Bronchial epithelial cell (primary cell): Measurements from ENCODE around the gene RIC3. TPM values are rescaled to one million over a fixed set of nuclear protein-coding genes. Genes with fewer than 3 reads are reported as not detected.
A peak's percentile ranks its signal among the peaks of the same experiment; 100 is the strongest.

Experiments used
- DNase-seq: peaks from one replicate; pipeline ENCODE4 v3.0.0-alpha.2; 2010; ENCODE audit warnings: low read depth
- FAIRE-seq: peaks from 2 replicates; lab custom pipeline; 2011; peaks lifted over from hg19 to GRCh38; lab: Jason Lieb, UNC
- H3K27me3 ChIP-seq: 2 replicates; pipeline ENCODE4 v1.5.1; 2011; ENCODE audit warnings: low read length; ENCODE audit not compliant: control insufficient read depth, insufficient read depth
- H3K36me3 ChIP-seq: 2 replicates; pipeline ENCODE4 v1.5.1; 2011; ENCODE audit warnings: low read length; ENCODE audit not compliant: control insufficient read depth, insufficient read depth
- H3K4me3 ChIP-seq: 2 replicates; pipeline ENCODE4 v1.5.1; 2011; ENCODE audit warnings: mild to moderate bottlenecking, low read depth, low read length, control low read depth
- CTCF ChIP-seq: IDR thresholded peaks from 2 replicates; pipeline ENCODE4 v1.5.1; 2011; ENCODE audit warnings: mild to moderate bottlenecking, moderate library complexity, low read length, control low read depth, inconsistent platforms; ENCODE audit not compliant: insufficient read depth, severe bottlenecking
- total RNA-seq: library from RNA; depleted of rRNA; stranded (reverse); fragments of >200 nt; gene quantifications from 2 replicates; pipeline ENCODE4 v1.2.1, GENCODE V29; 2014

Gene RIC3
- total RNA-seq, 1 donor from 2014 or later, result 0.26 TPM

- FAIRE-seq, result no peak
- Histone ChIP-seq H3K27me3 (no peaks in the 10 kb centered on the region), H3K4me3 (no peak overlapping the region), H3K36me3 (no peaks in the 10 kb centered on the region)
- no peak for TF ChIP-seq CTCF
- DNase-seq, result no peak
Measured at GRCh38 chr11:8097468-8097867, 71.4 kb downstream of the RIC3 start.

GRCh38 chr11:8097062-8097461 lies 71.8 kb downstream of the RIC3 start:
- Histone ChIP-seq H3K4me3 (no peak overlapping the region), H3K27me3 (no peaks in the 10 kb centered on the region), H3K36me3 (no peaks in the 10 kb centered on the region)
- no peak for DNase-seq
- no peak for FAIRE-seq
- TF ChIP-seq CTCF, result no peak

- DNase-seq (no peak), FAIRE-seq (no peak)
- no peak overlapping the region for H3K4me3 ChIP-seq
- no peak for TF ChIP-seq CTCF
- H3K27me3 ChIP-seq, result no peaks in the 10 kb centered on the region
- H3K36me3 ChIP-seq, result no peaks in the 10 kb centered on the region
Measured at GRCh38 chr11:8096575-8096974, 72.2 kb downstream of the RIC3 start.

GRCh38 chr11:8095806-8096522 lies 72.9 kb downstream of the RIC3 start:
- DNase-seq, result no peak
- Histone ChIP-seq H3K27me3 (no peaks in the 10 kb centered on the region), H3K36me3 (no peaks in the 10 kb centered on the region), H3K4me3 (no peak overlapping the region)
- FAIRE-seq, result peak; percentile 75
- no peak for TF ChIP-seq CTCF

GRCh38 chr11:8095371-8095770 lies 73.5 kb downstream of the RIC3 start:
- H3K36me3 ChIP-seq, result no peaks in the 10 kb centered on the region
- no peak overlapping the region for H3K4me3 ChIP-seq
- no peak for DNase-seq
- no peaks in the 10 kb centered on the region for H3K27me3 ChIP-seq
- FAIRE-seq, result no peak
- TF ChIP-seq CTCF, result no peak

GRCh38 chr11:8094656-8095055 lies 74.2 kb downstream of the RIC3 start:
- DNase-seq (no peak), FAIRE-seq (no peak)
- no peak overlapping the region for H3K4me3 ChIP-seq
- H3K27me3 ChIP-seq, result no peaks in the 10 kb centered on the region
- no peaks in the 10 kb centered on the region for H3K36me3 ChIP-seq
- TF ChIP-seq CTCF, result no peak
